Neural cell (in vitro differentiated cells): Measurements from ENCODE around the gene DNAL1.
A peak's percentile ranks its signal among the peaks of the same experiment; 100 is the strongest.

ENCODE experiments used
- CTCF ChIP-seq: fragments of 450-650 bp; IDR thresholded peaks from 2 replicates; pipeline ENCODE4 v1.5.1; 2014; ENCODE audit warnings: antibody characterized with exemption, mild to moderate bottlenecking, moderate library complexity; ENCODE audit not compliant: poor library complexity, severe bottlenecking
- EZH2 ChIP-seq: fragments of 200-600, 300-800 bp; shearing (Covaris generic), sonication (generic); IDR thresholded peaks from 2 replicates; pipeline ENCODE4 v1.6.1; 2014; ENCODE audit warnings: antibody characterized with exemption, low read length, borderline replicate concordance, mild to moderate bottlenecking; ENCODE audit not compliant: insufficient read depth, poor library complexity, severe bottlenecking
- MXI1 ChIP-seq: fragments of 450-650 bp; conservative IDR thresholded peaks from 2 replicates; pipeline ENCODE4 v1.6.1; 2014; ENCODE audit warnings: antibody characterized with exemption, mild to moderate bottlenecking; ENCODE audit not compliant: poor library complexity, severe bottlenecking
- POLR2AphosphoS5 ChIP-seq: IDR thresholded peaks from 2 replicates; pipeline ENCODE4 v1.6.1; 2012
- RAD21 ChIP-seq: fragments of 450-650 bp; conservative IDR thresholded peaks from 2 replicates; pipeline ENCODE4 v1.6.1; 2014; ENCODE audit warnings: antibody characterized with exemption, mild to moderate bottlenecking, moderate library complexity
- REST ChIP-seq: IDR thresholded peaks from 2 replicates; pipeline ENCODE4 v1.6.1; 2012; ENCODE audit warnings: borderline replicate concordance
- TAF1 ChIP-seq: IDR thresholded peaks from 2 replicates; pipeline ENCODE4 v1.6.1; 2012; ENCODE audit warnings: low read depth

- TF ChIP-seq CTCF, result no peak
- no peak for TF ChIP-seq EZH2
- no peak for TF ChIP-seq POLR2AphosphoS5
- TF ChIP-seq RAD21, result no peak
- TF ChIP-seq MXI1, result no peak
- TF ChIP-seq TAF1, result no peak
- peak; percentile 42 for TF ChIP-seq REST
Measured at GRCh38 chr14:73713206-73713802, 68.5 kb downstream of the DNAL1 start.
